Posterior vena cava (tissue), 2 donors: Measurements from ENCODE around the gene SIX1. TPM values are rescaled to one million over a fixed set of nuclear protein-coding genes. Genes with fewer than 3 reads are reported as not detected.

Experiments
- DNase-seq: peaks from one replicate; pipeline ENCODE4 v3.0.0-alpha.2; 2020; ENCODE audit warnings: low spot score
- intact Hi-C, 2 donors: fragments of 100-400 bp; cut with DNase I; formaldehyde crosslinking; loops; one replicate each; pipeline versions ENCODE4 v1.14.1 to v1.14.2; 2022 to 2023
- long read RNA-seq, 2 donors: library from polyadenylated mRNA; unstranded; transcript quantifications; one replicate each; pipeline ENCODE4 v2.0.0, GENCODE V29; 2020 to 2021
- total RNA-seq, 2 donors: library from RNA; stranded (reverse); fragmentation: NEBNext Ultra II Directional; extraction: Animal tissue kit (Norgen Biotek cat#: 25700); gene quantifications; one replicate each; pipeline ENCODE4 v1.2.1, GENCODE V29; 2021
- donor health status: DM: yes; HTN: yes; CAD: no.
- donor health status: DM: yes; HTN: yes; CAD: no.

SIX1 gene
- total RNA-seq: 1 to 10 TPM; 4.3 TPM
- long read RNA-seq, donor 1, partial matches to known transcripts: 2 of 6 reads
- long read RNA-seq, donor 1, other reads (novel, unspliced or antisense): 0 of 6 reads
- long read RNA-seq, donor 2, partial matches to known transcripts: 2 of 10 reads
- long read RNA-seq, donor 2, other reads (novel, unspliced or antisense): 5 of 10 reads

DNA sequence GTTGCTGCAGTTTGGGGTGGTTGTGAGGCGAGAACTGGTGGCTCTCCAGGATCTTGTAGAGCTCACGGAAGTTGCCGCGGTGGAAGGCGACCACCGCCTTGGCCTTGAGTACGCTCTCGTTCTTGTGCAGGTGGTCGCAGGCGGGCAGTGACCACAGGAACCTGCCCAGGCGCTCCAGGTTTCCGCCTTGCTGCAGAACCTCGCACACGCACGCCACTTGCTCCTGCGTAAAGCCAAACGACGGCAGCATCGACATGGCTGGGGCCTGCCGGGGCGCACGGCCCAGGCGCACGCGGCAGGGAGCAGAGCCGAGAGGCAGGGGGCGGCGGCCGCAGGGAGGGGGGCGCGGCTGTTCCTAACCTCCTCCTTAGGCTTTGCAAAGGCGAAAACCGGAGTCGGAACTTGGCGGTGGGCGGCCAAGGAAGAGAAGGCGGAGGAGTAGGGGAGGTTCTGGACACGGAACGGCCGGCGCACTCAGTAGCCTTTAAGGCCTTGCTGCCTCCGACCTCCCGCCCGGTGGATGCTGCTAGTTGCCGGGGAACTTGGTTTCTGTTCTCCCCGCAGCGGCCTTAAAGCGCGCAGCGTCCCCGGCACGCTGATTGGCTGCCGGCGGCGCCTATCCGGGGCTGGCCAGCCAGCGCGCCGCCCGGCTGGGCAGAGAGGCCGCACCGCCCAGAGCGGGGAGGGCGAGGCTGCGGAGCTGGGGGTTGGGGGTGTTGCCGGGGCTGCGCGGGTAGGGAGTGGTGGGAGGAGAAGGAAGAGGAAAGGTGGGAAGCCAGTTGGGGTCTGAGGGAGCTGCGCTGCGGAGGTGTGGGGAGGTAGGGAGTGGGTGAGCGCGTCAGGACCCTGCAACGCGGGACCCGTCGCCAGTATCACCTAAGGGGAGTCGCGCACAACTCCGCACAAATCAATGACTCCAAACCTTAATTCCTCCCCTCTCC is at the start of gene SIX1:
Gene SIX1, minus strand, starts transcription at position 544 of the 941 bp plus-strand sequence. Its CDS starts 288 bp downstream, at position 256.
- intact Hi-C loops: no loop called here

DNA sequence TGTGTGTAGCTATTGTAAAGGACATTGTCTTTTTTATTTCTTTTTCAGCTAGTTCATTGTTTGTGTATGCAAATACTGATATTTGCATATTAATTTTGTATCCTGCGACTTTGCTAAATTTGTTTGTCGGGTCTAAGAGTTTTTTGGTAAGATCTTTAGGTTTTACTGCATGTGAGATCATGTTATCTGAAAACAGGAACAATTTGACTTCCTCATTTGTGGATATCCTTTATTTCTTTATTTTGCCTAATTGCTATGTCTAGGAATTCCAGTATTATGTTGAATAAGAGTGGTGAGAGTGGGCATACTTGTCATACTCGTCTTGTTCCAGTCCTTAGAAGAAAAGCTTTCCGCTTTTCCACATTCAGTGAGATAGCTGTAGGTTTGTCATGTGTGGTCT is 46.0 kb upstream of the SIX1 start:
- DNase-seq: no peak
- intact Hi-C loops: no loop called here

More for the DNA sequence above, at the start of gene SIX1:
- DNase-seq: peak; percentile 89

DNA sequence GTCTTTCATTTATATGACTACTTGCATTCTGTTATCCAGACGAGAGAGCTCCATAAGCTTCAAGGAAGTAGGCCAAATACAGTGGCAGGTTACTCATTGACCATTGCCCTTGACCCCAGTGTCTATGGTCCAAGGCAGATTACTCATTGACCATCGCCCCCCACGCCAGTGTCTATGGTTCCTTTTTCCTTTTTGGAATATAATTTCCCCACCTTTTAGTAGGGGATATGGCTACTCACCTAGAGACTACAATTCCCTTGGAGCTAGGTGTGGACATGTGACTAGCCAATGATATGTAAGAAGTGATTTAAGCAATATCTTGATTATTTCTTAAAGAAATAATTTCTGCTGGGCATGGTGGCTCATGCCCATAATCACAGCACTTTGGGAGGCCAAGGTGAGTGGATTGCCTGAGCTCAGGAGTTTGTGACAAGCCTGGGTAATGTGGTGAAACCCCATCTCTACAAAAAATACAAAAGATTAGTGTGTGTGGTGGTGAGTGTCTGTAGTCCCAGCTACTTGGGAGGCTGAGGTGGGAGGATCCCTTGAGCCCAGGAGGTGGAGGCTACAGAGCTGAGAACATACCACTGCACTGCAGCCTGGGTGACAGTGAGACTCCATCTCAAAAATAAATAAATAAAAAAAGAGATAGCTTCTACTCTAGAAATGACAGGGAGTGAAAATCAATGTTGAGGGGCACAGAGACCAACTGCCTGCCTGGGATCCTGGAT is 42.3 kb upstream of the SIX1 start:
- intact Hi-C loops: no loop called here
- DNase-seq: no peak

DNA sequence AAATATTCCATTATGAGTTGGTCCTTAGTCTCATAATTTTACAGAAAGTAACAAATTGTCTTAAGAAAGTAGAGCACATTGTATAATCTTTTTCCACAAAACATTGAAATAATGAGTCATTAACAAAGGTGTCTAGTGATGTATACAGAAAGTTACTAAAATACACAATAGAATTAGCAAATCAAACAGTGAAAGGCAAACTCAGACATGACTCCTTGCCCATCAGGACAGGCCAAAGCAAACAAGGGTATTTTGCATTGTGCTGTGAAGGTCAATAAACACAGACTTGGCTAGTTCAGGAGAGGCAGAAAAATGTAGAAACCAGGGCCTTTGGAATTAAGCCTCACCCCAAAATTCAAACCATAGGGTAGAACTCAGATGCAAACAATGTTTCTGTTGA is 37.6 kb upstream of the SIX1 start:
- no peak for DNase-seq
- intact Hi-C loops: no loop called here

DNA sequence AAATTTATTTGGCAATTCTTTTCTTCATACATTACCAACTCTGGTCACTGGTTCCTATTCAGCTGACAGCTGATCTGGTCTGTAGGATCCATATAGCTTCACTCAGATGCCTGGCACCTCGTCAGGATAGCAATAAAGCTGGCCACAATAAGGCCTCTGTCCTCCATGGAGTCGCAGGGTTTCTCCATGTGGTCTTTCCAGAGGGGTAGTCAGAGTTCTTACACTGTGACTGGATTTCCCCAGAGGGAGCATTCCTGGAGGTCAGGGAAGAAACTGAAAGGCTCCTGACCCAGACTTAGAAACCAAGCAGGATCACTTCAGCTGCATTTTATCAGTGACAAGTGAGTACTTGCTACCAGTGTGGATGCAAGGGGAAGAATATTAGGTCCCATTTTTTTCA is 34.9 kb upstream of the SIX1 start:
- intact Hi-C loops: no loop called here
- DNase-seq: no peak

DNA sequence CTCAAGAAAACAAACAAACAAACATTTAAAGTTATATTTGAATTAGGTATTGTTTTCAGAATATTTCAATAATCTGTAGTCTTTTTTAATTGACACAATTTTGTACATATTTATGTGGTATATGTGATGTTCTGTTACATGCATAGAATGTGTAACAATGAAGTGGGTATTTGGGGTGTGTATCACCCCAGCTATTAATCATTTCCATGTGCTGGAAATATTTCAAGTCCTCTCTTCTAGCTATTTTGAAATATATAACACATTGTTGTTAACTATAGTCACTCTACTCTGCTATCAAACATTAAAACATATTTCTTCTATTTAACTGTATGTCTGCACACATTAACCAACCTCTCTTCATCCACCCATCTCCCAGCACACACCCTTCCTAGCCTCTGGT is 32.0 kb upstream of the SIX1 start:
- DNase-seq: no peak
- intact Hi-C loops: no loop called here

DNA sequence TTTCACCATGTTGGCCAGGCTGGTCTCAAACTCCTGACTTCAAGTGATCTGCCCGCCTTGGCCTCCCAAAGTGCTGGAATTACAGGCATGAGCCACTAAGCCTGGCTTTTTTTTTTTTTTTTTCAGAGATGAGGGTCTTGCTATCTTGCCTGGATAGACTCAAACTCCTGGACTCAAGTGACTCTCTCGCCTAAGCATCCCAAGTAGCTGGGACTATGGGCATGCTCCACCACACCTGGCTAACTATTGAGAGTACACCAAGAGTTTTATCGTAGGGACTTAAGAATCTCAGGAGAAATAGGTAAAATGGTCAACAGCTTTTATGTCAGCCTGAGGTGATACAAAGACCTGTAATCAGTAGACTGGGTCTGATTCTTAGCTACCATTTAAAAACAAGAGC is 31.2 kb upstream of the SIX1 start:
- intact Hi-C loops: no loop called here

DNA sequence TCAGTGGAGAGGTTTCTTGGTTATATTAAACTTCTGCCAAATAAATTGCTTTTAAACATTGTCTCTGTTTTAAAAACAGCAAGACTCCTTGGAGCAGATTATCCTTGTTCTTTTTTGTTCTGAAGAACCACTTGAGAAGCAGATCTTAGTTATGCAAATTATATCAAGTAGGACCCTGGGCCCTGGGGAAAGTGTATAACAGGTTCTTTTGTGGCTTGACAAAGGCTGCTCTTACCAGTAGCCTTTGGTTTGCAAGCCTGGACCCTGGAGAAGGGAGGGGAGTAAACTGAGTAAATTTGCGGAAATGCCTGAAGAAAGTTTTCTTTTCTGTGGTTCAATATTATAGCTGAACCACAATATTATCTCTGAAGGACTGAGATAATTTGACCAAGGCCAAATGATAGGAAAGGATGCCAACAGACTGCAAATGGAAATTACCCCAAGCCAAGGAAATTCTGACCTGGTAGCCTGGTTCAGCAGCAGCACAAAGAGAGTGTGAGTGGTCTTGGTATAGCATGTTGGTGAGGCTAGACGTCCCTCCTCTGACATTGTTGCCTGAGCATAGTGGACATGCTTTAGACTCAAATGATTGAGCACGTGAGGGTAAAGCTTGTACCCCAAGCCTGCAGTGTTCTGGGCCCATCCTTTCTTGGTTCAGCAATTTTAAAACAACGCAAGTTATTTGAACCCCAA is 30.4 kb upstream of the SIX1 start:
- intact Hi-C loops: no loop called here
- no peak for DNase-seq

More for the DNA sequence above, 31.2 kb upstream of the SIX1 start:
- DNase-seq: no peak

DNA sequence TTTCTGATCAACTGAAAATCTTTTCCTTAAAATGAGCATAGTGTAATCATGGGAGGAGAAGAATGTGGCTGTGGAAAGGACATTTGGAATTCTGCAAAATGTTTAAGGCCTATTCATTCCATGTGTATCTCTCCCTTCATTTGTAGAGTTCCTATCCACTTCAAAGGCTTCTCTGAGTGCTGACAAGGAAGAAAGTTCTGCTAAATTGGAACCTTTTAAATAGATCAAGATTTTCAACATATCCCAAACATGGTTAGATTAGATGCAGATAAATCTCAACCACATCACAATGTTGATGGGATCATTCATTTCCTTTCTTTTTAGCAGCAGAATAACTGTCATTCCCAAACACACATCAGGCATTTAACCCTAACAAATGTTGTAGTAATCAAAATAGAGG is 28.4 kb upstream of the SIX1 start:
- no peak for DNase-seq
- intact Hi-C loops: no loop called here

DNA sequence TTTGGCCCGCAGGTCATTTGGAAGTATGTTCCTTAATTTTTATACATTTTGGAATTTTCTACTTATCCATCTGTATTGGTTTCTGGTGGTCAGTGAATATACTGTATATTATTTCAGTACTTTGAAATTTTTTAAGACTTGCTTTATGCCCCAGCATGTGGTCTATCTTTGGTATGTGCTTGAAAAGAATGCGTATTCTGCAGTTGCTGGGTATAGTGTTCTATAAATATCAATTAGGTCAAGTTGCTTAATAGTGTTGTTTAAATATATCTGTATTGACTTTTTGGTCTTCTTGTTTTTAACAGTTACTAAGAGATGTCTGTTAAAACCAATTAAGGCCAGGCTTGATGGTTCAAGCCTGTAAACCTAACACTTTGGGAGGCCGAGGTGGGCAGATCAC is 21.7 kb upstream of the SIX1 start:
- DNase-seq: no peak
- intact Hi-C loops: no loop called here

DNA sequence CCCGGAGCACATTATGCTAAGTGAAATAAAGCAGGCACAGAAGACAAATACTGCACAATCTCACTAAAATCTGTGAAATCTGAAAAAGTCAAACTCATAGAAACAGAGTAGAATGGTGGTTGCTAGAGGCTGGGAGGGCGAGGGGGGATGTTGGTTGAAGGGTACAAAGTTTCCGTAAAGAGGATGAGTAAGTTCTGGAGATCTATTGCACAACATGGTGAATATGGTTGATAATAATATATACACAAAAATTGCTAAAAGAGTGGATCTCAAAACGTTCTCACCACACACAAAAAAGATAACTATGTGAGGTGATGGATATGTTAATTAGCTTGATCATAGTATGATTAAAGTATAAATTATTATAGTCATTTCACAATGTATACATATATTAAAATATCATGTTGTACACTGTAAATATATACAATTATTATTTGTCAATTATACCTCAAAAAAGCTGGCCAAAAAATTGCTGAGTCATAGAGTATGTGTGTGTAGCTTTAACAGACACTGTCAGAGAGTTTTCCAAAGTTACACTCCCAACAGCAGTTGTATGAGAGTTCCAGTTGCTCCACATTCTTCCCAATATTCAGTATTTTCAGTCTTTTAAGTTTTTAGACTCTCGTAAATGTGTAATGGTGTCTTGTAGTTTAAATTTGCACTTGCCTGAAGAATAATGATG is 19.3 kb upstream of the SIX1 start:
- intact Hi-C loops: no loop called here
- no peak for DNase-seq

DNA sequence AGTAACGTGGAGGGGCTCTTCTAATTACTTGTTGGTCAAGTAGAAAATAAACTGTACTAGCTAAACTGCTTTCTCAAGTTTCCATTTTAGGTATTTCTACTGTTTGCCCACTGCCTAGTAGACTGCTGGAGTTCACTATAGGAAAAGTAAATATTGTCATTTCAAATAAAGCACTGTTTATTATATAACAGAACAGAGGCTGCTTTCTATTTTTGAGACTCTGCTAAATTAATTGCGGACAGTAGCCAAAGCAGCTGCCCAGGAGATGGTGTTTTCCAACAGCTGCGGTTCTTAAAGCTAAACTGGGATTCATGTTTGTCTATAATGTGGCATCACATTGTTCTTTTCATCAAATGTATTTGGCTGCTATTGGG is 15.9 kb upstream of the SIX1 start:
- DNase-seq: no peak
- intact Hi-C loops: no loop called here

DNA sequence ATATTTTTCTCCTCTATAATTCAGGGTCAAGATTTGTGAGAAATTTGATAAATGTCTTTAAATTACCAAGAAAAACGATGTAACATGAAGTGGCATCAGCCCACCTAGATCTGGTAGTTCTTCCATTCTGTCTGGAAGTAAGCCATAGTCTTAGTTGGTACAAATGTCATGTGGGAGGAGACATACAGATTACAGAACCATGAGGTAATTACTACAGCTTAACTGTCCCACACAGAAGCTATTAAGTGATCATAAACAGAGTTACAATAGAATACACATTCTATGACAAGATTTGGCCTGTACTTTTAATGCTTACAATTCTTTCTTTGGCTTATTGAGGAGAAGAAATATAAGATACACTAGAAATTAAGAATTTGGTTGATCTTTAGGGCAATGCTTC is 13.7 kb upstream of the SIX1 start:
- DNase-seq: no peak
- intact Hi-C loops: no loop called here

DNA sequence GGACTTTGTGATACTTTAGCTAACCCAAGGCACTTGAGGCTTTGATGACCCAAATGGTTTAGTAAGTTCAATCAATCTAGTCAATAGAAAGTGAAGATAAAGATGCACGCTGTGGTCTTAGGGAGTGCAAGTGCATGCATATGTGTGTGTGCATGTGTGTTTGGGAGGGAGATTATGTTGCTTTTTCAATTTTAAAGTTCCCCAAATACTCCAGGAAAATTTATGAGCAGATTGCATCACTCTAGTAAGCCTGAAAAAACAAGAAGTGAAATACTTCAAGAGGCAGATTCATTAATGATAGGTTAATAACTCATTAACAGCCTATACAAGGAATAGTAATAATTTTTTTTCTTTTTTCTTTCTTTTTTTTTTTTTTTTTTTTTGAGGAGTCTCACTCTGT is 12.4 kb upstream of the SIX1 start:
- no peak for DNase-seq
- intact Hi-C loops: no loop called here

DNA sequence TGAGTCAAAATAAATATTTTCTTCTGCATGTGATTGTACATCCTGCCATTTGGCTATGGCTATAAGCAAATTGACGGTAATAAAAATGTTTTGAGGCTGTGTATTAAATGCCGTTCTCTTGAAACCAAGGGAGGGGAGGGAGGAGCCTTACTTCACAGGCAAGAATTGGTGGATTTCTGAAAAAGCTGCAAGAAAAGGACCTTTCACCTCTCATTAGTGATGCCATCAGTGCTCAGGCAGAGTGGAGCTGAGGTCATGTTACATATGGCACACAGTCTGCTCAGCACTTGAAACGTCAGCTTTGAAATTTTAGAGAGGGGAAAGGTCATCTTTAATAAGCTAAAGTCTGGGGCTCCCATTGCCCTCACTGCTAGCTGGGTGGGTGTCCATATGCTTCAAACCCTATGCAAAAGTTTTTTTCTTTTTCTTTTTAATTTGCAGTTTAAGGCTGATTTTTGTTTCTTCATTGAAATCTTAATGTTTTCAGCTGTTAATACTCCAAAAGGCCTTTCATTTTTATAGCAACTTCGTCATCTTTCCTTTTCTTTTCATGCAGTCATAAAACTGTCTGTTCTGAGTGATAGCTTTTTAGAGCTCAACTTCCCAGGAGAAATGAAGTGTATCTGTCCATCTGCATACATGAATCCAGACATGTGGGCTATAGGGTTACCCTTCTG is 9.8 kb upstream of the SIX1 start:
- intact Hi-C loops: loop anchor here in 1 of 2 donors (5.0 kb wide), 1 partner anchor 63 kb away; the partner anchor contains the start of gene SIX4
- DNase-seq: no peak

DNA sequence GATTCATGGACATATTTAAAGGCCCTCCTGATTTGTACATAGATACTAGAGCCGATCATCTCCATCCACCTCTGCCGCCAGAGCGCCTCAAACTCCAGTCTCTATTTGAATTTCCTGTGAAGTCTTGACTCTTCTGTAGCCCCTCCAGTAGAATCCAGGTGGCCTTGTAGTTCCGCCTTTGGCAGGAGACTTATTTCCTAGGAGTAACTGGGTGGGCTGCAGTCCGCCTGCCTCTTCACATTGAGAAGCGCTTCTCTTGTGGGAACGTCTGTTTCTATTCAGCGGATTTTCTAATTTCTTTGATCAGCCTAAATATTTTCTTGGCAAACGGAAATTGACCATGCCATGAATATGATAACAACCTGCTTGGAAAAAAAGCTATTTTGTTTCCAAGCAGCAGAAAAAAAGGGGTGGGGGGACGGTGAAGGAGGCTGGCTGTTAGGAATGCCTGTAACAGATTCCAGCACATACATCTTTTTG is 9.0 kb upstream of the SIX1 start:
- DNase-seq: no peak
- intact Hi-C loops: loop anchor here in 1 of 2 donors (5.0 kb wide), 1 partner anchor 64 kb away; the partner anchor contains the start of gene SIX4

DNA sequence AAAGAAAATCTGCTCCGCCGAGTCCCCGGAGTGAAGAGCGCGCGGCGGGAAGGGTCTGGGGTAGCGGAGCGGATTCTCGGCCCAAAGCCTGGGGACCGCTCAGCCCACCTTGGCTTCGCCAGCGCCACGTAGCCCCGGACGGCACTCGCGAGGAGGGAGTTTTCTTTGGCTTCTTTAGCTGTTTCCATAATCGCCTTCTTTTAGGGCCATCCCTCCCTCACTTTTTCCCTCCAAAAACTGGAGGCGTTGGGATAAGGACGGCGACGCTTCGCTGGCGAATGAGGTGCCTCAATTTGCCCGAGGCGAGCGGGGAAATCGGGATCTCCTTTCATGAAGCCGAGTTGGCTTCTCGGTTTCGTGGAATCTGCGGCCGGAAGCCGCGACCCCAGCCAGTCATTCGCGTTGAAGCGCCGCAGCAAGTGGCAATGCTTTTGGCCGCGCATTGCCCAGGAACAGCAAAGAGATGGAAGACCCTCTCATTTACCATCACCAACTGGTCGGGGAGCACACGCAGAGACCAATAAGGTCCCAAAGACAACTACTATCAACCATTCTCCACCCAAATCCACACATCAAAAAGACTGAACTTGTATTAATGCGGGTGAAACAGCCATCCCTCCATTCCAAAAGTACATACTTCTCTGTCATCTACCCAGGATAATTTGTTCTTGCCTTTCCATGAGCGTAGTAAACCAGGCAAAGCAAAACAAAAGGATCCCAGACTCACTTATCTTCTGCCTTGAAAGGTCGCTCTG is 8.4 kb upstream of the SIX1 start:
- intact Hi-C loops: loop anchor here in 1 of 2 donors (5.0 kb wide), 1 partner anchor 65 kb away; the partner anchor contains the start of gene SIX4
- no peak for DNase-seq
